ENCODE data around the gene WDR1. TPM values are rescaled to one million over a fixed set of nuclear protein-coding genes. Genes with fewer than 3 reads are reported as not detected.

The WDR1 gene
- total RNA-seq, 1 experiment from 2014 or later = 335 TPM

GRCh38 chr4:10099499-10100325 is 16.9 kb downstream of the WDR1 start:
- no peak for DNase-seq (ENCODE audit: low read depth)

GRCh38 chr4:10098780-10099160 is 17.8 kb downstream of the WDR1 start:
- DNase-seq (ENCODE audit: low read depth) = peak; percentile 86

DNA sequence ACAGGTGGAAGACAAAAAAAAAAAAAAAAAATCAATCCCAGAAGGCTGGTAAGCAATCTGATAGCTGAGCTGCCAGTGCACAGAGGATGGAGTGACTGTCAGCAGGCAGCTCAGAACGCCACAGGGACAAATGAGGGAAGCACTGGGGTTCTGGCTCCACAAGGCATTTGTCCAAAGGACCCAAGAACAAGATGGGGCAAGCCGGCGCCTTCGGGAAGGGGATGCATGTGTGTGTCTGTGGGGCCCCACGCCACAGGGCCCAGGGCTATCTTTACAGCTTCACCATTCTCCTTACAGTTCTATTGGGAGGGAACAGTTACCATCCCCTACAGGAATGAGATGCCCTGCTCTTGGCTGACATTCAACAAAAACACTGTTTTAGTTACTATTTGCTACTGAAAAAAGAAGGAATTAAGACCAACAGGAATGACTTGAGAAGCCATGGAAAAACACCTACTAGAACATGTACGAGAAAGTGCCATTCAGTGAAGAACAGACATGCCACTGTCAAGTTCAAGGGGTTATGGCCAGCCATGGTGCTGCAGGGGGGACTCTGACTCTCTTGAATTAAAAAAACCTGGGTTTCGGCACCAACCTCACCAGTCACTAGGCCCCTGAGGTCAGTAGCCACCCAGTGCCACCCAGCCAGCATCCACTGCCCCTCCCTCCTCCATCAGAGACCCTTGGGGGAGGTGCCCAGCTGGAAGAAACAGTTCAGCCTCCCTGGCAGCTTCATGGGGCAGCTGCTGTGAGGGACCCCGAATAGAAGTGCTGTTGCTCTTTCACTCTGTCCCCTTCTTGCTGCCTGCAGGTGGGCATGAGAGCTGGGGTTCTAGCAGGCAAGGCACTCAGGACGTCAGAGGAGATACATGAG is 18.5 kb downstream of the WDR1 start:
- no peak for DNase-seq (ENCODE audit: low read depth)

- DNase-seq (ENCODE audit: low read depth) = no peak
Measured at GRCh38 chr4:10096978-10097335, 19.6 kb downstream of the WDR1 start.

- peak; percentile 96 for DNase-seq (ENCODE audit: low read depth)
Measured at GRCh38 chr4:10096201-10096977, 20.2 kb downstream of the WDR1 start.

GRCh38 chr4:10095296-10095991 is 21.2 kb downstream of the WDR1 start:
- peak; percentile 27 for DNase-seq (ENCODE audit: low read depth)

DNA sequence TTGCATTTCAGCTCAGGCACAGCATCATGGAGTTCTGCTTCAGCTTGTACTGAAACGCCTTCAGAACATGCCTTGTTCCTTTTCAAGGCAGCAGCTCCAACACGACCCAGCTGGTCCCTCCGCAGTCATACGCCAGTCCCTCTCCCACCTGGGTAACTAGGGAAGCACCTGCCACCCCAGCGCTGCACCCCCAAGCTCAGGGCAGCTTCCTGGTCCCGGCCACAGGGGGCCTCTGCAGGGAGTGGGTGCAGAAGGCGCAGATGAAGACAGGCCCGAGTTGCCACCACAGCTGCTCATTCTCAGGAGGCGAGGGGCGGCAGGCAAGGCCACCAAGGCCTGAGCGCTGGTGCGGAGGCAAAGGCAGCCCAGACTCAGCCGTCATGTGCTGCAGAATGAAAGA is 21.8 kb downstream of the WDR1 start:
- no peak for DNase-seq (ENCODE audit: low read depth)

GRCh38 chr4:10093801-10094552 is 22.6 kb downstream of the WDR1 start:
- peak; percentile 70 for DNase-seq (ENCODE audit: low read depth)

DNA sequence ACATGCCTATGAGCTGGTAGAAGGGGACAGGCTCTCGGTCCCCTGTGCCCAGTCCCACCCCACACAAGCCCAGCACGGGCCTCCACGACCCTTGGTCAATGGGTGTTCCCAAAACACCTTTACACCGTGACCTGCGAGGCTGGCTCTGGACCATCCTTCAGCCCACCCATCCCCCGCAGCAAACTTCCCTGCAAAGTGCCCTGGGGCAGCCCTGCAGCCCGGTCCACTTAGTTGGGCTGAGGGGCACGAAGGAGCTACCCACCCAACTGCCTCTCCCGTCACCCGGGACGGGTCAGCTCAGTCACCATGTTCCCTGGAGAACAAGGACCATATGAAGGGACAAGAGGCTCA is 23.4 kb downstream of the WDR1 start:
- DNase-seq (ENCODE audit: low read depth) = no peak

DNA sequence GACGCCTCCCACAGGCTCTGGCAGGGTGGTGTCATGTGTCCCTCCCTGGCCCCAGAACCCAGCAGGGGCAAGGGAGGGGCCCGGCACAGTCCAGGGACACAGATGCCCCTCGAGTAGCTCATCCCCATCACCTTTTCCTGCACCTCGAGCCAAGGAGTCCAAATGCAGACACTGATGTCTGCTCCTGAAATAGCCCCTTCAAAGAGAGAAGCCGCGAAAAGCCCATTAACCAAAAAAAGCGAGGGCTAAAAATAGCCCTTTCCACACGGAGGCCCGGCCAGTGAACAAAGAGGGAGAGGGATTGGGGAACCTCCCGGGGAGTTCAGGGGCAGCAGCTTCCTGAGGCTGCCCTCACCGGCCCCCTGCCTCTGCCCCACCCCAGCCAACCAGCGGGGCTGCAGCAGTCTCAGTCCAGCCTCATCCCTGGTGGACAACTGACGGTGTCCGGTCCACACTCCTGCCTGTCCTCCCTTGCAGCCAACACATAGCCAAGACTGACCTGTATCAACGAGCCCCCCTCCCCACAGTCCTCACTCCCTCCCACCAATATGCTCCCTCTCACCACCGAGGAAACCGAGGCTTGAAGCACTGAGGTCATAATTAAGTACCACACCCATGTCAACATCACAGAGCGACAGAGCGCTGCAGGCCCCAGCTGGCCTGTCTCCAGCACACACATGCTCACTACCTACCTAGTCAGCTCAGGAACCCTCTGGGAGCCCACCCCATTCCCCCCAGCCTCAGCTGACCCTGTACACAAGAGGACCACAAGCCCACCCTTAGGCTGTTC is 23.9 kb downstream of the WDR1 start:
- DNase-seq (ENCODE audit: low read depth) = no peak

DNA sequence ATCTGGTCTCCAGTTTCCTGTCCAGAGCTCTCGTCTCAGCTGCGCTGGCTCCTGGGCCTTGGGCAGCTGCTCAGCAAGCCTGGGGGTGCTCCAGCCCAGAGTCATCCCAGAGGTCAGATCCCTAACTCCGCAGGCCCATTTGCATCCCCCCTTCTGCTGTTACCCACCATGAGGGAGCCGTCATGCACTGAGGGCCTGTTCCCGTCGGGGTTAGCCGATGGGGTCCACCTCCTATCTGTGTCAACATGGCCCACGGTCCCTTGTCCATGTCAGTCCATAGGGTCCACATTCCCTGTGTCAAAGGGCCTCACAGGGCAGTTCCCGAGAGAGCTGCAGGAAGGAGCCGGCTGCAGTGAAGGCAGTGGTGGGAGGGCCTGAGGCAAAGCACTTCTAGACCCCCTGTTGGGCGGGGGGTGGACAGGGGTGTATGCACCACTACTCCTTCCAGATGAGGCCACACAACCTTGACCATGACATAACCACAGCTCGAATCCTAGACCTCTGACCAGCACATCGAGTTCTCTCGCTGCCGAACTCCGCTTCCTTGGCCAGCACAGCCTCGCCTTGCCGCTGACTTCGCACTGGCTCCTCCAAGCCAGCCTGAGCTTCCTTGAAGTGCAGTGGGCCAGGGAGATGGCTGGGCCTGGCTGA is 24.9 kb downstream of the WDR1 start:
- no peak for DNase-seq (ENCODE audit: low read depth)

DNA sequence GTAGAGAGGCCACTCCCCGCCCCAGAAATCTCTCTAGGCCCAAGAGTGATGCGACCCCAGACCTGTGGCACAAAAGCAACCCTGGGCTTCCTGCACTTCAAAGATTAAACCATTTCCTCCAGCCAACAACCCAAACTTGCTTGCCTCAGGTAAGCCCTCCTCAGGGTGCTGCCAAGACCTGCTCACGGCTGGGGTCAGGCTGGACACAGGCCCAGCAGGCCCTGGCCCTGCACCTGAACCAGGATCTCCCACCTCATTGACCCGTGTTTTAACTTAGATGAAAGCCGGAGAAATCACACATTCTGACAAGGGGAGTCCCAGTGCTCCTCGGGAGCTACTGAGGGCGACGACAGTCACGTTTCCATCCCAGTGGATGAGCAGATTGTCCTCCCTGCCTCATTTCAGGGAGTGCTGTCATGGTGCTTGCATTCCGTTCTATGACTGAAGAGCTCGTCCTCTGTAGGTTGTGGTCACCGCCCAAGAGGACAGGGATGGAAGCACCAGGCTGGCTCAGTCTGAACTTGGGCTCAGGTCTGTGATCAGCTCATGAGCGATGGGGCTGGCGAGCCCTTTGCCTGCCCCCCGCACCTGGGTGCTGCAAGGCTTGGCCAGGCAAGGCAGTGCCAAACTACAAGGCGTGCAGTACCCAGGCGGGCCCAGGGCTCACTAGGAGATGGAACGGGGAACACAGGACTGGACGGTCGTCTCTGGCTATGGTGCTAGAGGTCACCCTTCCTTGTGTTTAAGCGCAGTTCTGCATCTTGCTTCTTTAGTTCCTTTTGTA is 25.9 kb downstream of the WDR1 start:
- DNase-seq (ENCODE audit: low read depth) = no peak

DNA sequence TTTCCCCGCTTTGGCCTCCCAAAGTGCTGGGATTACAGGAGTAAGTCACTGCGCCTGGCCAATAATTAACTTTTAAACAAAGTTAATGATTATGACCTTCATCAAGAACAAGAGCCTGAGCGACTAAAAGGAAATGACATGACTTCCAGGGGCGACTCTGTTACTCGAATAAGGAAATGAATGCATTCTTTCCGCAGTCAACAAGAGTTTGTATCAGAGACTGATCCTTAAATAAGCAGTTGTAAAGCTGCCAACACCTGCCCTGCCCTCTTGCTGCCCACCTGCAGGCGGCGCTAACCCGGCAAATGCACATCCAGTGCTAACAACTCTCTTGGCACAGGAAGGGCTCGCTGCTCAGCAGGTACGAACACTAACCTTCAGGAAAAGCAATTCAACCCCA is 27.3 kb downstream of the WDR1 start:
- no peak for DNase-seq (ENCODE audit: low read depth)

DNA sequence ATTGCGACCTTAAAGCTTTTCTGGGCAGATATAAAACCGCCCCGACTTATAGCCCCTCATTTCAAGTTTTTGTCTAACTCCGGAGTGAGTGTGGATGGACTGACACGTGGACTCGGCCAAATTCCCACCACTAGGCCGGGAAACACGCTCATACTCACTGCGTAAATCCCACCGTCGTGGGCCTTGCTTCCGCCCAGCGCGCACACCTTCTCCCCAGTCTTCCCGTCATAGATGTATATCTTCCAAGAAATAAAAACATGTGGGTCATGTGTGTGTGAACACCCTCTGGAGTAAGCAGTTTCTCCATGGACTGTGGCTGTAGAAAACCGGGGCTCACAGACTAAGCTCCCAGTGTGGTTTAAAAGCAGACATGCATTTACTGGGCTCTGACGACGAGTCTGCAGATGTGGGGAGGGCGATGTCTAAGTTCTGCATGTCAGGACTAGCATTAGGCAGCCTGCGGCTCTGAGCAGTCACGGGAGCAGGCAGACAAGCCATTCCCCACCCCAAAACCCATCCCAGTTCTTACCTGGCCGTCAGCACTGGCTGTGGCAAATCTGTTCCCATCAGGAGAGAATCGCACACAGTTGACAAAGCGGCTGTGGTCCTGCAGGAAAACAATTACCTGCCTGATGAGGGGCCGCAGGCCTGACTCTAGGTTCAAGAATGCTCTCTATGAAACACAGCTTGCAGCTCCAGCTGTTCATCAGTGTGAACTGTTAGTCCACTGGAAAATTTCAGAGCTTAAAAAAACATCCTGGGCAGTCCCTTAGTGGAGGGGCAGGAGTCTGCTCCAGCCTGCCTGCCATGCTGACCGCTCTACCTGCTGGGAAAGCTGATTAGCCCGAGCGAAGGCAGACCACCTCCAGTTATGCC is 28.2 kb downstream of the WDR1 start:
- DNase-seq (ENCODE audit: low read depth) = no peak

DNA sequence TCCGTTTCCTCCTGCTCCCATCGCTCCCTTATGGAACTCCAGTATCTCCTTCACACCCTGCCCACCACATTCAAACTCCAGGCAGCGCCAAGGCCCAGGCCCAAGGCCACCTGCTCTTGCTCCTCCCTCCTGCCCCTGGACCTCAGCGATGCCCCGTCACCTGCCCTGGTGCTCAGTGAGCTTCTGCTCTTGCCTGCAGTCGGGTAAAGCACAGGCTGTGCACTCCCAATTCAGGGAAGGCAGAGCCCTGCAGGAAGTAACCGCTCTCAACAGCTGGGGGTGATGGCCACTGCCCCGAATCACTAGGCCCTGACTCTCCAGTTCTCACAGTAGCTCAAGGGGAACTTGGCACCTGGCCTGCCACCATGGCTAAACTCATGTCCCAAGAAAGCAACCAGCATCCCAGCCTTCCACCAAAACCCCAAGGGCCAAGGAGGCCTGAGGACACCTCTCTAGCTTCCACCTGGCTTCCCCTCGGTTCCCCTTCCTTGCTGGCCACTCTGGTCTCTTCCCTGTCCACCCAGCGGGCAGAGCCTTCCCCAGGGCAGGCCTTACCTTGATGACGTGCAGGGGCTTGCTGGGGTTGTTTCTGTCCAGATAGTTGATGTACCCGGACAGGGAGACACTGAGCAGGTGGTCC is 29.3 kb downstream of the WDR1 start:
- no peak for DNase-seq (ENCODE audit: low read depth)

GRCh38 chr4:10086506-10087120 is 30.0 kb downstream of the WDR1 start:
- DNase-seq (ENCODE audit: low read depth) = no peak

All from LHCN-M2 (cell line).